WTC11 (cell line): ENCODE results near the gene RNF151.

Source experiments
- CBFB ChIP-seq: sonication (generic); formaldehyde crosslinking; IDR thresholded peaks from 2 replicates; pipeline ENCODE4 v1.8.1; 2022; ENCODE audit warnings: mild to moderate bottlenecking, low read depth, missing genetic modification reagents
- CREM ChIP-seq: sonication (generic); formaldehyde crosslinking; IDR thresholded peaks from 2 replicates; pipeline ENCODE4 v1.8.1; 2022; ENCODE audit warnings: mild to moderate bottlenecking, missing genetic modification reagents, moderate library complexity
- ESRRA ChIP-seq: sonication (generic); formaldehyde crosslinking; IDR thresholded peaks from 2 replicates; pipeline ENCODE4 v1.8.1; 2022; ENCODE audit warnings: mild to moderate bottlenecking, missing genetic modification reagents, borderline replicate concordance
- JAZF1 ChIP-seq: fragments of 250-450 bp; sonication (Bioruptor Pico); IDR thresholded peaks from 2 replicates; pipeline ENCODE4 v1.9.0; 2021; ENCODE audit warnings: moderate library complexity, mild to moderate bottlenecking, inconsistent platforms
- JUN ChIP-seq: sonication (generic); formaldehyde crosslinking; IDR thresholded peaks from 2 replicates; pipeline ENCODE4 v1.8.0; 2023; ENCODE audit warnings: mild to moderate bottlenecking, missing genetic modification reagents
- NFYB ChIP-seq: sonication (generic); formaldehyde crosslinking; conservative IDR thresholded peaks from 2 replicates; pipeline ENCODE4 v1.8.0; 2022; ENCODE audit warnings: low read depth, missing genetic modification reagents
- NR3C1 ChIP-seq: sonication (generic); formaldehyde crosslinking; conservative IDR thresholded peaks from 2 replicates; pipeline ENCODE4 v1.8.1; 2023; ENCODE audit warnings: low read depth, mild to moderate bottlenecking, missing genetic modification reagents
- TEAD1 ChIP-seq: sonication (generic); formaldehyde crosslinking; IDR thresholded peaks from 2 replicates; pipeline ENCODE4 v1.8.0; 2022; ENCODE audit warnings: mild to moderate bottlenecking, missing genetic modification reagents
- TF ChIP-seq, protein P1 (sequence below): fragments of 200-600 bp; IDR thresholded peaks from 2 replicates; pipeline ENCODE4 v1.8.0; 2022; ENCODE audit warnings: antibody characterized with exemption
- TF ChIP-seq, protein P2 (sequence below): sonication (generic); formaldehyde crosslinking; IDR thresholded peaks from 2 replicates; pipeline ENCODE4 v1.8.0; 2022; ENCODE audit warnings: mild to moderate bottlenecking, missing genetic modification reagents
- TF ChIP-seq, protein P3 (sequence below): fragments of 250-450 bp; sonication (Bioruptor Pico); IDR thresholded peaks from 2 replicates; pipeline ENCODE4 v1.9.0; 2021; ENCODE audit warnings: moderate library complexity, mild to moderate bottlenecking, inconsistent platforms, borderline replicate concordance
- TF ChIP-seq, protein P4 (sequence below): sonication (generic); formaldehyde crosslinking; conservative IDR thresholded peaks from 2 replicates; pipeline ENCODE4 v1.8.1; 2022; ENCODE audit warnings: mild to moderate bottlenecking, missing genetic modification reagents

DNA sequence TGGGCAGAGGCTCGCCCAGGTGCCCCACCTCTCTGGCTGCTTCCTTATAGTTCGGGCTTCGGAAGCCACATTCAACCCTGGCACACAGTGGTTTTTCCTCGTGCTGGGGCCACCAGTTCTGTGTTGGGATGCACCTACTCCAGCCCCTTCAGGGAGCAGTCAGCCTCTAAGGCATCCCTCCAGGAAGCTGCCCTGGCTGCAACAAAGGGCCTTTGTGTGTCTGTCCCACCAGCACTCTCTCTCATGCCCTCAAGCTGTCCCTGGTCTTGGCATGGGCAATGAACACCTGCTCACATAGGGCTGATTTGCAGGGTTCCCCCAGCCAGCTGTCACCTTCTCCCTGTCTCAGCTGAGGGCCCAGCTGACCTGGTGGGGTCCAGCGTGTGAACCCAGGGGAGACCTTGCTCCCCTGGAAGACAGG lies 15.4 kb downstream of the RNF151 start:
- TF ChIP-seq, protein P1, sequence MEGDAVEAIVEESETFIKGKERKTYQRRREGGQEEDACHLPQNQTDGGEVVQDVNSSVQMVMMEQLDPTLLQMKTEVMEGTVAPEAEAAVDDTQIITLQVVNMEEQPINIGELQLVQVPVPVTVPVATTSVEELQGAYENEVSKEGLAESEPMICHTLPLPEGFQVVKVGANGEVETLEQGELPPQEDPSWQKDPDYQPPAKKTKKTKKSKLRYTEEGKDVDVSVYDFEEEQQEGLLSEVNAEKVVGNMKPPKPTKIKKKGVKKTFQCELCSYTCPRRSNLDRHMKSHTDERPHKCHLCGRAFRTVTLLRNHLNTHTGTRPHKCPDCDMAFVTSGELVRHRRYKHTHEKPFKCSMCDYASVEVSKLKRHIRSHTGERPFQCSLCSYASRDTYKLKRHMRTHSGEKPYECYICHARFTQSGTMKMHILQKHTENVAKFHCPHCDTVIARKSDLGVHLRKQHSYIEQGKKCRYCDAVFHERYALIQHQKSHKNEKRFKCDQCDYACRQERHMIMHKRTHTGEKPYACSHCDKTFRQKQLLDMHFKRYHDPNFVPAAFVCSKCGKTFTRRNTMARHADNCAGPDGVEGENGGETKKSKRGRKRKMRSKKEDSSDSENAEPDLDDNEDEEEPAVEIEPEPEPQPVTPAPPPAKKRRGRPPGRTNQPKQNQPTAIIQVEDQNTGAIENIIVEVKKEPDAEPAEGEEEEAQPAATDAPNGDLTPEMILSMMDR, result no peak
- no peak for TF ChIP-seq CREM
- no peak for TF ChIP-seq JAZF1 (CRISPR knock-in tag)
- no peak for TF ChIP-seq ESRRA (CRISPR knock-in tag)
- TF ChIP-seq NFYB, result no peak
- TF ChIP-seq, protein P2, sequence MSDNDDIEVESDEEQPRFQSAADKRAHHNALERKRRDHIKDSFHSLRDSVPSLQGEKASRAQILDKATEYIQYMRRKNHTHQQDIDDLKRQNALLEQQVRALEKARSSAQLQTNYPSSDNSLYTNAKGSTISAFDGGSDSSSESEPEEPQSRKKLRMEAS (CRISPR knock-in tag), result no peak
- no peak for TF ChIP-seq TEAD1 (CRISPR knock-in tag)
- TF ChIP-seq JUN (CRISPR knock-in tag), result no peak
- TF ChIP-seq, protein P3, sequence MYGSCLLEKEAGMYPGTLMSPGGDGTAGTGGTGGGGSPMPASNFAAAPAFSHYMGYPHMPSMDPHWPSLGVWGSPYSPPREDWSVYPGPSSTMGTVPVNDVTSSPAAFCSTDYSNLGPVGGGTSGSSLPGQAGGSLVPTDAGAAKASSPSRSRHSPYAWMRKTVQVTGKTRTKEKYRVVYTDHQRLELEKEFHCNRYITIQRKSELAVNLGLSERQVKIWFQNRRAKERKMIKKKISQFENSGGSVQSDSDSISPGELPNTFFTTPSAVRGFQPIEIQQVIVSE, result no peak
- TF ChIP-seq, protein P4, sequence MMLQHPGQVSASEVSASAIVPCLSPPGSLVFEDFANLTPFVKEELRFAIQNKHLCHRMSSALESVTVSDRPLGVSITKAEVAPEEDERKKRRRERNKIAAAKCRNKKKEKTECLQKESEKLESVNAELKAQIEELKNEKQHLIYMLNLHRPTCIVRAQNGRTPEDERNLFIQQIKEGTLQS (CRISPR knock-in tag), result no peak
- no peak for TF ChIP-seq CBFB (CRISPR knock-in tag)
- TF ChIP-seq NR3C1 (CRISPR knock-in tag), result no peak
